ENCODE measurements around the gene C14orf132.
"Not testable (repeated sequence)": the region's sequence is repeated elsewhere in the genome, so short reads cannot be mapped to it uniquely, and the experiment has no call there.

The C14orf132 gene

DNA sequence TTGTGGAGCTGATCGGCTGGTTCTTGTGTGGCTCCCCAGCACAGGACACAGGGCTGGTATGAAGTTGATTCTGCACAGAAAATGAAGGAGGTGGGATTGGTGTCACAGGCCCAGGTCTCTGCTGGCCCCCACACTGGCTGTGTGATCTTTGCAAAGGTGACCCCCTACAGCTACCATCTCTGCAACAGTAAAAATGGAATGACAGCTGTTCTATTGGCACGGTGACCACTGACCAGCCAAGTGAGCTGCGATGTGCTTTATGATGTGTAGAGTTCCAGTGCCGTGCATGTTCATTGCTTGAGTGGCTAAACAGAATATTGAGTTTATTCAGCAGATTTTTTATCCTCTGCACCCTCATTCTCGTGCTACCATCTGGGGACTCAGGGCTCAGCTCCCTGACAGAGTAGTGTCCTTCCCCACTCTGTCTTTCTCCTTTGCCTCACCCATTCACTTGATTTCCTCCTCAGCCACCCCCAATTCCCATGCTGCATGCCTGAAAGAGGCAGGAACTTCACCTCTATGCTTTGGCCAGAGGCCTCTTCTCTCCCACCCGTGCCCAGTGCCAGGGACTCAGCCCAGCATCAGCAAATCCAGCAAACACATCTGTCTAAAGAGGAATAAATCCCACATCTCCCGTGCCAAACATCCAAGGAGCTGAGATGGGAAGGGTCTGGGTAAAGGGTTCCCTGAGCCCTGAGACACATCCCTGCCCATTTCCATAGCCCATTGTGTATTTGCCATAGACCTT is 21.2 kb downstream of the C14orf132 start:
- DNase-seq = no peak

DNA sequence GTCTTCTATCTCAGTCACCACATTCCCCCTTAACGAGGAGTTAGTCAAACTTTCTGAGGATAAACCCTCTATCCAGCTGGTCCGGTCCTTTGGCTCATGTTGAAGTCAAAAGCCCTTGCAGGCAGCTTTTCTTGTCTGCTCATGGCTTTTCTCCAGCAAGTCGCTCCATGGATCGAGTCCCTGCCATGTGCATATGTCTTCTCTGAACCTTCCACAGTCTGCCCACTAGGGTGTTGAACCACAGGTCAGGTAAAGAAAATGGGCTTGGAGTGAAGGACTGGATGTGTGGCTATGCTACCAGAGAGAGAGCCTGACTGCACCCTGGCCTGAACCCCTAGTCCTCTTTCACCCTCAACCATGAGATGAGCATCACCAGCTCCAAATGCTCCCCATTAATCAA is 22.8 kb downstream of the C14orf132 start:
- DNase-seq = no peak

DNA sequence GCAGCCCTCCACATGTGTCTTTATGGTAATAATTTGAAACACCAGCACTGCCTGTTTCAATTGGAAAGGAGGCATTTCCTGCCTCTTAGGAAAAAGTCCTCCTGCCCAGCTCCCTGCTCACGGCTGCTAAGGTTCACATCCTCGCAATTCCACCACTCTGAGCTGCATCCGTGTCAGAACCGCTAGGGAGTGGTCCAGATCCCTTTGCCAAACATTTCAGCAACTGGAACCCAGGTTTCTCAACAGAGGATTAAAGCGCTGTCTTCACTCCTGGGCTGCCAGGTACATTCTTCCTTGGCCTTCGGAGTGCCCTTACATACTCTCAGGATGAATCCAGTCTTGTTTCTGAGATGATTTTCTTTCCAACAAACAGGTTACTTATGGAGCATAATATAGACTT is 23.3 kb downstream of the C14orf132 start:
- DNase-seq = no peak

DNA sequence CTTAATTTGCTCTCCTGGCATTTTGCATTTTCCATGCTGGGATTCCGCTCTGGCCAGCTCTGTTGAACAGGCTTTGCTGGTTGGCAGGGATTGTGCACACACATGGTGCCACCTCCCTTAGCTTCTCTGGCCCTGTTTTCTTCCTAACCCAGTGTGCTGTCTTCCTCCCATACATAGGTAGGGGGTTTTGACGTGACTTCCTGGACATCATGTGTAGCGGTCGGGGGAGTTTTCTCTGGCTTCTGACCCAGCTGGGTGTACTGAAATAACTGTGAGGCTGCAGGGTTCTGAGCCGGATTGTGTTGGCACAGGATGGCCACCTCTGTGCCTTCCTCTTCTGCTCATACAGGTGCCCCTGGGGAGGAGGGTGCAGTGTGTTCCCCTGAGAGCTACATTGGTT is 25.7 kb downstream of the C14orf132 start:
- DNase-seq = no peak

DNA sequence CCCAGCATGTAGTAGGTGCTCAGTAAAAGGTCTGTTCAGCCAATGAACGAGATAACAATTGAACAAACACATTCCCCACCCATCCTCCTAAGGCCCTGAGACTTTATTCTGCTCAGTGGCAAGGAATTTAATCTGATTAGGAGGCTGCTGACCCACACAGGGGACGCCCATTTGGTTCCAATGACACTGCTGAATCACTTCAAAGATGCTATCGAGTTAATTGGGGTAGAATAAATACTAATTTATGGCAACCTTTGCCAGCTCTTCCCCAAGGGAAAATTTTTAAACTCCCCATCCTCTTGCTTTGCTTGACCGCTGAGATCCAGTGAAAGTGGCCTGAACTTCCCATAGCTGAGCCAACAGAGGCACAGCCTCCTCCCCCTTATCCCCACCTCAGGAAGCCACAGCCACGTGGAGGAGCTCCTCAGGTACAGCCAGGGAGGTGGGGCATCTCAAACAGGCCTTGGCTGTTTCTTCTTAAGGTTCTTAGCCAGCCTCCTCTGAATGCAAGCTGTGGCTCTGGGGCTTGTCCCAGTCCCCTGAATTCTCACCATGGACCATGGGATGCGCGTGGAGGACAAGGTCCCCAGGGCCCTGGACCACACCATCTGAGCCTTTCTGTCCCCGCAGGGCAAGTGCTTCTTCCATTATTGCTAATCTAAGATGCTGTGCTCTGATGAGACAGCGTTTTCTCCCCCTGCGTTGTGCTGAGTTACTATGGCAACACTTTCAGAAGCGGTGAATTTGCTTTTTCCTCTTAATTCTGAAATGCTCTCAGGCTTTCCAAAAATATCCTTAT is 26.7 kb downstream of the C14orf132 start:
- no peak for DNase-seq

DNA sequence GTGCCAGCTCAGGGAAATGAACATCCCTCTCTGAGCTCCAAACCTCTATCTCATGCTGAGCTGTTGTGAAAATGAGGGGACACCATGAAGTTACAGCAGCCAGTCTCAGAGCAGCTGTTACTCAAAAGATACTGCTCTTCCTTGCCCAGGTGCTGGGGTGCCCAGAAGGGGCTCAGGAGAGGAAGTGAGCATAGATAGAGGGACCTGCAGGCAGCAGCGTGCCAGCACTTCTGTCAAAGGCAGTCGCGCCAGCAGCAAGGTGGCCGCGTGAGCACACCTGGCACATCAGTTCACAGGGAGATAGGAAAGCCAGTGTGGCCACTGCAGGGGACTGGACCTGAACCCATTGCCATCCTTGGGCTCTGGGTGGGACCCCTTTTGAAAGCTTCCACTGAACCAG is 27.8 kb downstream of the C14orf132 start:
- DNase-seq = no peak

DNA sequence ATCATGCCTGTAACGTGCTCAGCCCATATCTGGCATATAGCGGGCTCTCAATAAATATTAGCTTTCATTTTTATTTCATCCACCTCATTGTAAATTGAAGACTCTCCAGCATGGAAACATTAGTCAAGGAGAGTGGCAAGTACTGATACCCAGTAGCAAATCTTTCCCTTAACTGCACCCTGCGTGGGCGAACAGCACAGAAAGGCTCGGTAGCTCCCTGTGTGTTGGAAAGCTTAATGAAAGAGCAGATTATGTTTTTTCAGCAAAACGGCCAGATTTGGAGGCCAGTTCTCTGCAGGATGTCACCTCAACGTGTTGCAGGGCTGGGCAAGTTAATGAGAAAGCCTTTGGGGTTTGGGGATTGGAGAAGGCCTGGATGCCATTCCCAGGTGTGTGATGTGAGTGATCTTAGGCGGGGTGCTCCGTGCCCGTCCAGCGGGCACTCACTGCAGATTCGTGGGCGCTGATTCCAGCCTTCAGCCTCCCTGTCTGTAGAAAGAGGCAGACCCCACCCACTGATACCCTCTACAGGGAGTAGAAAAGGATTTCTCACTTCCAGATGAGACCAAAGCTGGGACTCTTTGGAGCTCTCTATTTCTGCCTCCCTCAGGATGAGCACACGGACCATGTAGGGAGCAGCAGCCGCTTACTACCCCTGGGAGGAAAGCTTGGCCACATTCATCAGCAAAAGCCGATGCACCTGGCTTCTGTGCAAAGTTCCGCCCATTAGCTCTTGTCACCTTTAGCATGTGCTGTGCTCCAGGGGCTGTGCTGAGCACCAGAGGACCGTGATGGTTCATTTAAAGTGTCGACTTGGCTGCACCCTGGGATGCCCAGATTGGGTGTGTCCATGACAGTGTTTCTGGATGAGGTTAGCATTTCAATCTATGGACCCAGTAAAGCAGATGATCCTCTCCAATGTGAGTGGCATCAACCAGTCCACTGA is 29.1 kb downstream of the C14orf132 start:
- no peak for DNase-seq

DNA sequence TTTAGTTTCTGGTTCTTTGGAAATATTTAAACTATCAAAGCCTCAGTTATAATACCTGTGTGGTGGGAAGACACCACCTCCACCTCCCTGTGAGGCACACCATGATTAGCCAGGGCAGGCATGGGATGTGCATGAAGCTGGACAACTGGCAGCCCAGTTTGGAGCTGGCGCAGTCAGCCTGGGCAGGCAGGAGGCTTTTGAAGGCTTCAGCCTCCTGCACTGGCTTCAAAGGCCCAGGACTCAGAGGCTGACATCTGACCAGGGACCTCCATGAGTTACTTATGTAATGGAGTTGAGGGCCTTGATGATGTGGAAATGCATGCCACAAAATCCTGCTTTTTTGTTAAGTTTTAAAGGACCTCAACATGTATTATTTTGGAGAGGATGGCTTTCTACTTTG is 30.3 kb downstream of the C14orf132 start:
- no peak for DNase-seq

DNA sequence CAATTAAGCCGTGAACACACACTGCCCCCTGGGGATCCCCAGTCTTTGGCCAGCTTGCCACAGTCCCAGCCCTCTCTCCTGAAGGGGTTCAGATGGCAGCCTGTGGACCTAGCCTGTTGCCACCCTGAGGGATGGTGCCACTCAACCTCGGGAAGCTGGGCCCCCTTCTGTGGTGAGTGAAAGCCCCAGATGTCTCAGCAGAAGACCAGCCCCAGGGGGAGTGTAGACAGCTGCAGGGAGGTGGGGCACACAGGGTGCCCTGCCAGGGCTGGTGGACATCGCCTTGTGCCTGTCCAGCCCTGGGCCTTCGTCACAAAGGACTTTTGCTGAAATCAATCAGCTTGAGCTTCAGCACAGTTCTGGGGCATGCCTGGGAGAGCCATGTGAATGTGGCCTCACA is 32.4 kb downstream of the C14orf132 start:
- DNase-seq = no peak

DNA sequence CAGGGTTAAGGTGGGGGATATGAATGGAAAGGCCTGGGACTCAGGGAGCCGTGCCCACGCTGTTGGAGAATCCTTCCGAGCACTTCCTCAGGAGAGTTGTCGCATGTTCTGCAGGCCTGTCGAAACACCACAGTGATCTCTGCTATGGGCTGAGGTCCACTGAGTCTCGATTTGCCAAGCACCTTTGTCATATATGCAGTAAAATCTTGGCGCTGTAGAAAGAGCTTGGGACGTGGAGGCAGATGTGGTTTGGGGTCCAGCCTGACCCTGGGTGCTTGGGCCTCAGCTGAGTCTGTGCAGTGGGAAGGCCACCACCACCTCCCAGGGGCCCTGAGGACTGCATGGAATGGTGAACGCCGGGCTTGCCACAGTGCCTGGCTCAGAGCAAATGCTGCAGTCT is 32.9 kb downstream of the C14orf132 start:
- no peak for DNase-seq

DNA sequence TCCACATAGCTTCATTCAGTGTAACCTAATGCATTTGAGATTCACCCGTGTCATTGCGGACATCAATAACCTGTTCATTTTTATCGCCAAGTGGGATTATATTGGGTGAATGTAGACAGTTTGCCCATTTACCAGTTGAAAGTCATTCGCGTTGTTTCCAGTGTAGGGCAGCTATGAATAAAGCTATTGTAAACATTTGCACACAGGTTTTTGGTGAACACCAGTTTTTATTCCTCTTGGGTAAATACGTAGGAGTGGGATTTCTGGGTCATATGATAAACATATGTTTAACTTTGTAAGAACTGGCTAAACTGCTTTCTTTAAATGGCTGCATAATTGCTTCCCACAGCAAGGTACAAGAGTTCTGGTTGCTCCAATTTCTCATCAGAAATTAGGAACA is 33.6 kb downstream of the C14orf132 start:
- DNase-seq = no peak

DNA sequence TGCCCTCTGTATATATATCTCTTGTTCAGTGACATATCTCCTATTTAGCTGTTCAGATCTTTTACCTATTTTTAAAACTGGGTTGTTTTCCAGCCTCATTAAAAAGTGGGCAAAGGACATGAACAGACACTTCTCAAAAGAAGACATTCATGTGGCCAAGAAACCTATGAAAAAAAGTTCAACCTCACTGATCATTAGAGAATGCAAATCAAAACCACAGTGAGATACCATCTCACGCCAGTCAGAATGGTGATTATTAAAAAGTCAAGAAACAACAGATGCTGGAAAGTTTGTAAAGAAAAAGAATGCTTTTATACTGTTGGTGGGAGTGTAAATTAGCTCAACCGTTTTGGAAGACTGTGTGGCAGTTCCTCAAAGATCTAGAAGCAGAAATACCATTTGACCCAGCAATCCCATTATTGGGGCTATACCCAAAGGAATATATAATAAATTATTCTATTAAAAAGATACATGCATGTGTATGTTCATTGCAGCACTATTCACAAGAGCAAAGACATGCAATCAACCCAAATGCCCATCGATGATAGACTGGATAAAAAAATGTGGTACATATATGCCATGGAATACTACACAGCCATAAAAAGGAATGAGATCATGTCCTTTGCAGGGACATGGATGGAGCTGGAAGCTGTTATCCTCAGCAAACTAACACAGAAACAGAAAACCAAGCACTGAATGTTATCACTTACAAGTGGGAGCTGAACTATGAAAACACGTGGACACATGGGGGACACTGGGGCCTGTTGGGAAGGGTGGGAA is 34.3 kb downstream of the C14orf132 start:
- not testable (repeated sequence) for DNase-seq

DNA sequence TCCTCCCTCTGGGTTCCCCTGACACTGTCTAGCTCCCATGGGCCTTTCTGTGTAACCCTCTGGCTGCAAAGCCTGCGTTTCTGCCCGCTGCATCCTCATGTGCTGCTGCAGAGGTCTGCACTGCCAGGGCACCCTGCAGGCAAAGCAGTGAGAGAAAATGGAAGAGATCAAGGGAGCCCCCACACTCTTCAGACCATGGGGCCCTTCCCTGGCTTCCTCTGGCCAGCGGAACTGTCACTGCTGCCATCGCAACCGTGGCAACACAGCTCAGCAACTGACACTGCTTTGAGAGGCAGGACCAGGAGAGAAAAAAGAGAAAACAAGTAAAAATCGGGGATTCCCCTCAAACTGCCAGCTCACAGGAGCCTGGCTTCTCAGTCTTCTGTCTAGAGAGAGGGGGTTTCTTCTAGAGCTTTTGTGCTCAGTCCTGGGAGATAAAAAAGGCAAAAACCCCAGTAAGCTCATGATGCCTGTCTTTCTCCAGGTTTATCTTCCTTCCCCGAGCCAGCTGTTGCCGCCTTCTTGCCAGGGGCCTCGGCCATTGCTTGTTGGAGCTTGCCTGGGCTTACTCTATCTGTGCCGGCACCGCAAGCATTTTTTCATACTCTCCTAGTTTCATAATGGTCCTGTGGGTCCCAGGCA is 38.9 kb downstream of the C14orf132 start:
- no peak for DNase-seq

DNA sequence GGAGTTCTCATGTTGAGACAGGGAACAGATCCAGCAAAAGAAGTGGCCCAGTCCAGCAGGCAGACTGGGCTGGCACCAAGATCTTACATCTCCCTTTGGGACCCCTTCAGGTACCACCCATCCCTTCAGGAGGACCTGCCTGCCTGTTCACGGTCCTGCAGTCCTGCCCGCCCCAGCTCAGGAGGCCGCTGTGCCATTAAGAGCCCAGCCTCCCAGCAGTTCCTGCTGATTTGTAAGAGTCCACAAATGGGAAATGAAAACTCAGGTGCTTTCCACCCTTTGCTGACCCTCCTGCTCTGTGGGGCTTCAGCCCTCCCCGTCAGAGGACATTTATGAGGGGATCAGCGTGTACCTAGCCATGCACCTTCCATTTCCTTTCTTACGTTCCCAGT is 39.5 kb downstream of the C14orf132 start:
- DNase-seq = no peak

DNA sequence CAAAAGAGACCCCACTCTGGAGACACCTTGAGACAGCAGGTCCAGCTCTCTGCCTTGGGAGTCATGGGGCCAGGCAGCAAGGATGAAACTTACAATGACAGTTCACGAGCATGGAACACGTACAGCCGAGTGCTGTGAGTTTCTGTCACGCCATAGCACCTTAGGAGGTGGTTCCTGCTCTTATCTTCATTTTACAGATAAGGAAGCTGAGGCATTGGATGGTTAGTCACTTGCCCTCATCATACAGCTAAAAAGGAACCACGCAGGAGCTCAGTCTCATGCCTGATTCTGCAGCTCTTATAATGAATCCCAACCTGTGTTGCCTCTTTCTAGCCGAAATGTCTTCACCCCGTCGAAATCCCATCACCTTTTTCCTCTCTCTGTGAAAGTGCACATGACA is 39.9 kb downstream of the C14orf132 start:
- DNase-seq = no peak

DNA sequence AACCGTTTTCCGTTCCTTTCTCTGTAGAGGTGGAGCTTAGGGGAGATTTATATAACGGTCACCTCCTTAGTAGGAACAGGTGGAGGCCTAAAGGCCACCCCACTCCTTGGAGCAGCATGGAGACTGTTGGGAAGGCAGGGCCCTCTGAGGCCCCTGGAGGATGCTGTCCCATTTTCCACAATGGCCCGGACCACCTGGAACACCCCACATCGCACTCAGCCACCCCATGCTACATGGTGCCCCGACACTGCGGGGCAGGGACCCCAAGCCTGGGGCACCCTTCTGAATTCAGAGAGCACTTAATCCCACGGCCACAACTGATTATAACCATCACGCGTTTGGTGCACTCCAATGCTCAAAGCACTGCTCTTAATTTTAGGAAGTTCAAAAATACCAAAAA is 41.4 kb downstream of the C14orf132 start:
- DNase-seq = no peak

DNA sequence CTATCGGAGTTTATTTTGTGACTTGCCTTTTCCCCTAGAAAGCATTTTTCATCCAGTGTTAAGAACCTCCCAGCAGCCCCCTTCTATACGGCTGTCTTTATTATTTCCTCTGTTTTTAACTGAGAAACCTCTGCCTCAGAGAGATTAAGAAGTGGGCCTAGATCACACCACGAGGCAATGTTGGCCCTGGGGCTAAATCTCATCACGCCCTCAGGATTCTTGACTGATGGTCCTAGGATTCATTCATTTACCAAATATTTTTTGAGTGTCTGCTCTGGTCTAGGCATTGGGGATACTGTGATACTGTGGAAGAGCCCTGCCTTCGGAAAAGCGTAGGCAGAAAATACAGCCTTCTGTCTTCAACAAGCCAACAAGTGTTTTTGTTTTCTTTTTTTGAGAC is 42.1 kb downstream of the C14orf132 start:
- DNase-seq = no peak

DNA sequence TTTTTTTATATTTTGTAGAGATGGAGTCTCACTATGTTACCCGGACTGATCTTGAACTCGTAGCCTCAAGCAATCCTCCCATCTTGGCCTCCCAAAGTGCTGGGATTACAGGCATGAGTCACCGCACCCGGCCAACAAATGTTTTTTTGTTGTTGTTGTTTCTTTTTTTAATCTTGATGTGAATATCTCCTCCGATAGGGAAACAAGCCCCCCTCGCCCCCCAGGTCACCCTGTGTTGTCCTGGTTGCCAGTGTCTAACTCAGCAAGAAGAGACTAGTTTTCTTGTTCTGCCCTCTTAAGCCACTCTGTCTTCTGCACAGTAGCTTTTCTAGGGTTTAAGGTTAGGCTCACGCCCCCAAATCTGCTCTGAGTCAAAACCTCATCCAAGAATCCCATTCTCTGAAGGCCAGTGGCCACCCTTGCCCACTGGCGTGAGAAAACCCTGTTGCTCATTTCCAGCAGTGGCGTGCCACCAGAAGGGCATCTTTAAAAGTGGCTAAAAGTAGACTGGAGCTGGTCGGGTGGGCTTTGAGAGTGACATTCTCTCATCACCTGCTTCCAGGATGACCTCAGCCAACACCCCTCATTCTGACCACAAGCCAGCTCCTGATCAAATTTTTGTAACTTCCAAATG is 42.7 kb downstream of the C14orf132 start:
- DNase-seq = no peak

DNA sequence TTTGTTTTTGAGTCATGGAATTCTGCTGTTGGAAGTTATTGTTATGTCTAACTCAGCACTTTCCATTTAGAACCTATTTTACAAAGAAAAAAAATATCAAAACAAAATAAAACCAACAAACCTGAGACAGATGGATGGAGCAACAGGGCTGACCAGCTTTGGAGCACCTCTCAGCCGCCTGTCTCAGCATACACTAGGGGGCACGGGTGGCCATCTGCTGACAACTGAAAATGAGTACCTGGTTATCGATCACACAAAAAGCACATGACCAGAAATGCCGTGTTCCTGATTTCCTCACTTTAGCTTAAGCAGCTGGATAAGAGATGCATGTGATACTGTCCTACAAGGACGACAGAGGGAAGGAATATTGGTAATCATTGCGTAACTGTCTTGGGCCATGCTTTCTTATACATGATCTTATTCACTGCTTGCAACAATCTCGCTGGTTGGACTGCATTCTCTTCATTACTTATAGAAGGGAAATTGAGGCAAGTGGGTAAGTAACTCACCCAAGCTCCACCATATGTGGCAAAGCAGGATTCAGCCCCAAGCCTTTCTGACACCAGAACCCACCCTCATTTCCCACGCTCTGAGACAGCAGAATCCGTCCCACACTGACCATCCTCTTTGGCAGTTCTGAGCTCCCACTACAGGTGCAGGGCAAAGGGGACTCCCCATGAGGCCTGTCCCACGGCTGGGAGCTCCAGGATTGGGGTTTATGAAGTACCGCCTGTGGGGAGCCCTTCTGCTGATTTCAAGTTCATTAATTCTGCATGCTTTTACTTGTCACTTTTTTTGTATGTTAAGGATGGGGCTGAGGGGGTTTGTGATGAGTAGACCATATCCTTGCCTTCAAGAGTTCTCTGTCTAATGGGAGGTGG is 43.5 kb downstream of the C14orf132 start:
- no peak for DNase-seq

DNA sequence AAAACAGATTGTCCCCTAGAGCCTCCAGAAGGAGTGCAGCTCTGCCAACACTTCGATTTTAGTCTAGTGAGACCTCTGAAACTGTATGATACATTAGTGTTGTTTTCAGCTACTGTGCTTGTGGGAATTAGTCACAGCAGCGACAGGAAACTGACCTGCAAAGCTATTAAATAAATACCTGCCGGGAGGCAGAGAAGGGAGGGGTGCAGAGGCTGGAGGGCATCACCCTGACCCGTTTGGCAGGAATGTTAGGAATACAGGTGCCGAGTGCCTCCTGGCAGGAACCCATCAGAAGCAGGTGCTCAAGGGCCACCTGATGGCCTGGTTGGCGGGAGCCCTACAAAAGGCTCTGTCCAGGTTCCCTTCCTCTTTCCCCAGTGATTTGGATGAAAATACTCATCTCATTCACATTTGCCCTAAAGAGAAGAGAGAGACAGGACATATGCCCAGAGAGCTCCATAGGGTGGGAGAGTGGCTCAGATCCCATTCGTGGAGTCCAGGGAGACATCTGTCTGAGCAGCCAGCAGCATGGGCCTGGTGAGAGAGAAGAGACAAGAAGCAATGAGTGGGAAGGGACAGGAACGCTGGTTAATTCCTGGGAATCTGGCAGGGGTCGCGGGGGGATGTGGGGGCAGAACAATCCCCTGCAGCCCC is 44.6 kb downstream of the C14orf132 start:
- peak; percentile 15 for DNase-seq

Data from NCI-H748 treated with DMSO at 0.1 percent for 48 hours (cell line).